K562 (cell line): ENCODE results near the gene WDR93. TPM values are rescaled to one million over a fixed set of nuclear protein-coding genes. Genes with fewer than 3 reads are reported as not detected.

Experiments used
- ATAC-seq: fragments of 200-7000 bp; cut with Tn5 transposase; 3 replicates; pipeline ENCODE4 v1.9.1; 2020; ENCODE audit warnings: moderate library complexity
- BruUV-seq: library from RNA; stranded (reverse); fragments of 400-500 nt; replicated peaks from 2 replicates; lab custom pipeline; 2021; lab: Mats Ljungman, UMichigan
- CTCF ChIA-PET: fragments of 300-600 bp; formaldehyde crosslinking; extraction: SDS; loops from one replicate; lab custom pipeline; 2021; ENCODE audit warnings: low intra/inter-chr PET ratio; lab: Yijun Ruan, JAX
- POLR2A ChIA-PET: fragments of 300-600, 350-650 bp; sonication (Branson Sonifier 250); formaldehyde crosslinking; extraction: SDS; loops from one replicate; lab custom pipeline; 2021; ENCODE audit warnings: antibody characterized with exemption, inconsistent platforms; lab: Yijun Ruan, JAX
- DNase-seq, 4 experiments: peaks; one replicate each; pipeline versions ENCODE4 v3.0.0 to v3.0.0-alpha.2; 2011 to 2018; ENCODE audit warnings: low spot score in 3 of 4, mixed read lengths in 3 of 4; ENCODE audit errors: extremely low read depth in 1 of 4
- FAIRE-seq: peaks from 2 replicates; lab custom pipeline; 2011; peaks lifted over from hg19 to GRCh38; lab: Jason Lieb, UNC
- H2AFZ ChIP-seq: 2 replicates; pipeline ENCODE4 v1.6.0; 2011; ENCODE audit warnings: low read depth, low read length, control low read depth, inconsistent platforms
- H3K27ac ChIP-seq: fragments of 200-600 bp; 3 replicates; pipeline ENCODE4 v1.8.0; 2011; ENCODE audit warnings: low read depth, mild to moderate bottlenecking, control low read depth, inconsistent platforms, low read length, moderate library complexity, mixed read lengths; ENCODE audit errors: extremely low read depth
- H3K27me3 ChIP-seq, 2 experiments: fragments of 300-600 bp in 1 of 2; 2 replicates in 1 of 2; 3 replicates in 1 of 2; pipeline versions ENCODE4 v1.6.0 to v1.8.0; 2011; ENCODE audit warnings: inconsistent platforms in 2 of 2, low read length in 2 of 2, mild to moderate bottlenecking in 1 of 2, mixed read lengths in 1 of 2, moderate library complexity in 1 of 2; ENCODE audit not compliant: control insufficient read depth in 2 of 2, insufficient read depth in 2 of 2
- H3K36me3 ChIP-seq: fragments of 300-600 bp; 3 replicates; pipeline ENCODE4 v1.8.0; 2011; ENCODE audit warnings: mild to moderate bottlenecking, low read length, inconsistent platforms; ENCODE audit not compliant: control insufficient read depth, insufficient read depth
- H3K4me1 ChIP-seq, 2 experiments: fragments of 200-600 bp in 1 of 2; replicated peaks in 1 of 2; 2 replicates in 1 of 2; 3 replicates in 1 of 2; pipeline versions ENCODE4 v1.5.1 to v1.8.0; 2011; ENCODE audit warnings: inconsistent platforms in 2 of 2, low read length in 2 of 2, mild to moderate bottlenecking in 1 of 2, mixed read lengths in 1 of 2, moderate library complexity in 1 of 2; ENCODE audit not compliant: control insufficient read depth in 2 of 2, insufficient read depth in 2 of 2
- H3K4me2 ChIP-seq: 2 replicates; pipeline ENCODE4 v1.6.1; 2011; ENCODE audit warnings: low read length, control low read depth, inconsistent platforms, mixed read lengths; ENCODE audit not compliant: insufficient read depth
- H3K4me3 ChIP-seq: fragments of 200-600 bp; sonication (generic), shearing (Covaris generic); 2 replicates; pipeline ENCODE4 v1.5.1; 2016; ENCODE audit warnings: control low read depth, inconsistent platforms
- H3K79me2 ChIP-seq: fragments of 200-600 bp; 3 replicates; pipeline ENCODE4 v1.8.0; 2011; ENCODE audit warnings: low read length, inconsistent platforms; ENCODE audit not compliant: control insufficient read depth, insufficient read depth
- H3K9ac ChIP-seq, 2 experiments: 2 replicates each; pipeline versions ENCODE4 v1.6.0 to v1.6.1; 2011; ENCODE audit warnings: low read depth in 2 of 2, low read length in 2 of 2, control low read depth in 1 of 2, inconsistent platforms in 1 of 2, mild to moderate bottlenecking in 1 of 2, mixed read lengths in 1 of 2; ENCODE audit not compliant: insufficient read depth in 1 of 2
- H3K9me1 ChIP-seq: one replicate; pipeline ENCODE4 v1.6.0; 2011; ENCODE audit warnings: inconsistent platforms, mild to moderate bottlenecking, low read length, moderate library complexity; ENCODE audit not compliant: control insufficient read depth, insufficient read depth
- H3K9me3 ChIP-seq: replicated peaks from 2 replicates; pipeline ENCODE4 v1.5.1; 2011; ENCODE audit warnings: low read depth, low read length, inconsistent platforms; ENCODE audit not compliant: control insufficient read depth, insufficient read depth
- H4K20me1 ChIP-seq: replicated peaks from 2 replicates; pipeline ENCODE4 v1.6.1; 2011; ENCODE audit warnings: low read length, inconsistent platforms, mixed read lengths; ENCODE audit not compliant: control insufficient read depth, insufficient read depth
- CBX5 ChIP-seq: IDR thresholded peaks from 2 replicates; pipeline ENCODE4 v1.6.1; 2014; ENCODE audit warnings: low read depth, borderline replicate concordance
- ETV1 ChIP-seq: fragments of 450-650 bp; conservative IDR thresholded peaks from 2 replicates; pipeline ENCODE4 v1.6.1; 2016; ENCODE audit warnings: missing genetic modification characterization, control low read depth, low read depth, missing compliant biosample characterization
- GABPA ChIP-seq: fragments of 200-800 bp; sonication (Bioruptor generic); conservative IDR thresholded peaks from 2 replicates; pipeline ENCODE4 v1.6.1; 2016; ENCODE audit warnings: low read depth, missing genetic modification characterization, missing compliant biosample characterization
- WGBS: fragments of 100-300 bp; shearing (Covaris generic); methylation state at CpG from one replicate; pipeline ENCODE4 v1.1.6; 2016; ENCODE audit warnings: low coverage, mixed read lengths; ENCODE audit not compliant: insufficient coverage; ENCODE audit errors: missing lambda C conversion rate; 5-methylcytosine and 5-hydroxymethylcytosine counted together
- in situ Hi-C: fragments of 300-500 bp; cut with MboI; formaldehyde crosslinking; loops from 4 replicates; pipeline ENCODE4 v1.15.0; 2018; ENCODE audit warnings: inconsistent platforms, mixed read lengths
- intact Hi-C: fragments of 100-400 bp; cut with micrococcal nuclease; formaldehyde crosslinking; loops from 2 replicates; pipeline ENCODE4 v1.14.2; 2022
- polyA plus RNA-seq, 8 experiments: library from polyadenylated mRNA; depleted of rRNA in 4 of 8; stranded (reverse) in 5 of 8; unstranded in 3 of 8; fragments of >200 nt; fragmentation: Nextera tagmentation in 2 of 8; fragmentation: Illumina TruSeq in 1 of 8; extraction: Ambion mirVana in 2 of 8; extraction: Trizol in 1 of 8; gene quantifications; 2 replicates each; pipeline versions ENCODE4 v1.2.1 to v1.2.3, GENCODE V29; 2011 to 2014; ENCODE audit warnings: inconsistent platforms in 1 of 8, missing spikeins in 1 of 8
- total RNA-seq, 7 experiments: library from RNA; depleted of rRNA in 6 of 7; stranded (reverse); fragments of >200 nt in 6 of 7; fragmentation: Illumina TruSeq in 2 of 7; extraction: Trizol in 2 of 7; gene quantifications; 2 replicates each; pipeline versions ENCODE4 v1.2.1 to v1.2.3, GENCODE V29; 2011 to 2021; ENCODE audit warnings: low replicate concordance in 1 of 7

The WDR93 gene
- total and polyA plus RNA-seq, 9 of the 15 experiments (the other 6 are each of a cell fraction or from before 2014, with no cell fraction given): not detected

DNA sequence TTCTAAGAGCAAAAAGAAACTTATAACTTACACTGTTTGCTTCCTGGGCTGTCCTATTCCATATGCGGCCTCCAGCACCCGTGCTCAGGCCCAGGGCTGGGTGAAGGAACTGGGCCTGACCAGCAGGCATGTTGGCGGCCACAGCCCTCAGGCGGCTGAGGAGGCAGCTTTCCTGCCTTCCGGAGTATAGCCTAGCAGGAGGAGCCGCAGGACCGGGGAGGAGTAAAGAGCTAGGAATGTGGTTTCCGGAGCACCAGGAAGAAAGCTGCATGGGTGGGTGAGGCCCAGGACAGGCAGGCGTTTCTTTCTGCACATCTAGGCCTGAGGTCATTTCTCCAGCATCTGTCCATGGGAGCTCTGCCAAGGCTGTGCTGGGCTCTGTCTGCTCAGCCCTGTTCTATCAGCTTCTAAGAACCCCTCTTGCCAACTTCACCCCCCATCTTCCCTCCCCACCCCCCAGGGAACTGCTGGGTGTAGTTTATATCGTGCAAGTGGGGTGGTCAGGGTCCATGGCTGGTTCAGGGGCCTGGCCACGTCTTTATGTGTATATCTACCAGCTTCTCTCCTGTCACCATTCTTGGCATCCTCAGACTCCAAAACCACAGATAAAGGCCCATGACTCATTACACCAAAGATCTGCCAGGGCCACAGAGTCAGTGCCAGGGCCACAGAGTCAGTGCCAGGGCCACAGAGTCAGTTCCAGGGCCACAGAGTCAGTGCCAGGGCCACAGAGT lies 27.6 kb upstream of the WDR93 start:
- intact Hi-C loops: no loop called here
- peaks cover 15 to 60% of the 10 kb centered on the region in 2 experiments for H3K27me3 ChIP-seq
- H3K9me3 ChIP-seq: no peaks in the 10 kb centered on the region
- H4K20me1 ChIP-seq: no peaks in the 10 kb centered on the region
- peaks cover 0 to 15% of the 10 kb centered on the region in 2 experiments; a peak in 2 of 5 replicates for H3K4me1 ChIP-seq
- H3K9ac ChIP-seq: no peak overlapping the region
- no peak overlapping the region for H3K27ac ChIP-seq
- in situ Hi-C loops: no loop called here
- ATAC-seq (peak; percentile 62), DNase-seq (no peak), FAIRE-seq (no peak)
- BruUV-seq: no TSS peak
- POLR2A ChIA-PET: interaction anchor here (0.6 kb wide), 1 partner anchor 512 kb away, joined by 4 read pairs; no protein-coding TSS in a partner anchor
- H3K79me2 ChIP-seq: no peaks in the 10 kb centered on the region
- TF ChIP-seq GABPA (tag): 0 out of 2 replicates have a peak, but pooled peaks have one; percentile 31
- TF ChIP-seq ETV1 (tag): peak; percentile 61; the same call in 1 of the 2 replicates
- no peak for TF ChIP-seq CBX5
- H3K36me3 ChIP-seq: no peaks in the 10 kb centered on the region
- no peak overlapping the region for H2AFZ ChIP-seq
- H3K9me1 ChIP-seq: no peaks in the 10 kb centered on the region
- 4% methylated on average over 11 of the region's 11 CpGs for WGBS
- CTCF ChIA-PET: no interaction called here
- no peak overlapping the region for H3K4me2 ChIP-seq
- no peak overlapping the region for H3K4me3 ChIP-seq
